Prostate gland (tissue), 2 donors: Measurements from ENCODE around the gene PLAC9. TPM values are rescaled to one million over a fixed set of nuclear protein-coding genes. Genes with fewer than 3 reads are reported as not detected.
"Not testable (repeated sequence)": the region's sequence is repeated elsewhere in the genome, so short reads cannot be mapped to it uniquely, and the experiment has no call there.

Source experiments
- DNase-seq: peaks from one replicate; pipeline ENCODE4 v3.0.0-alpha.2; 2019; ENCODE audit warnings: low spot score
- H3K27ac ChIP-seq, 2 donors: fragments of 200-600 bp; sonication (generic); 2 replicates each; pipeline ENCODE4 v1.5.1; 2017 to 2019
- H3K27me3 ChIP-seq: fragments of 200-600 bp; sonication (generic); replicated peaks from 2 replicates; pipeline ENCODE4 v1.5.1; 2019; ENCODE audit not compliant: insufficient read depth
- H3K36me3 ChIP-seq, 2 donors: fragments of 200-600 bp; sonication (generic); 1 replicate in 1 of 2; 2 replicates in 1 of 2; pipeline versions ENCODE4 v1.5.1 to v1.8.1; 2017 to 2019
- H3K4me1 ChIP-seq: fragments of 200-600 bp; sonication (generic); replicated peaks from 2 replicates; pipeline ENCODE4 v1.5.1; 2019
- H3K4me3 ChIP-seq, 2 donors: fragments of 200-600 bp; sonication (generic); 2 replicates each; pipeline ENCODE4 v1.5.1; 2017 to 2019
- H3K9me3 ChIP-seq: fragments of 200-600 bp; sonication (generic); 2 replicates; pipeline ENCODE4 v1.5.1; 2017
- CTCF ChIP-seq, 4 experiments: fragments of 200-600 bp in 2 of 4; fragments of 450-650 bp in 2 of 4; sonication (generic) in 2 of 4; IDR thresholded peaks; 1 replicate in 3 of 4; 2 replicates in 1 of 4; pipeline ENCODE4 v1.5.1; 2016 to 2019; ENCODE audit warnings: antibody characterized with exemption in 4 of 4, mild to moderate bottlenecking in 2 of 4, moderate library complexity in 2 of 4
- POLR2A ChIP-seq: fragments of 450-650 bp; IDR thresholded peaks from one replicate; pipeline ENCODE4 v1.6.1; 2016; ENCODE audit warnings: antibody characterized with exemption, mild to moderate bottlenecking
- POLR2AphosphoS5 ChIP-seq: sonication (generic); formaldehyde crosslinking; IDR thresholded peaks from one replicate; pipeline ENCODE4 v1.6.1; 2017; ENCODE audit warnings: antibody characterized with exemption
- whole genome bisulfite sequencing: methylation state at CpG from one replicate; pipeline ENCODE4 v1.1.5; 2018; 5-methylcytosine and 5-hydroxymethylcytosine counted together
- intact Hi-C: fragments of 100-400 bp; cut with DNase I; formaldehyde crosslinking; loops from one replicate; pipeline ENCODE4 v1.14.2; 2022
- total RNA-seq, 2 donors: library from RNA; depleted of rRNA; stranded (reverse); fragments of >200 nt; gene quantifications; one replicate each; pipeline ENCODE4 v1.1.0, GENCODE V29; 2016

Gene PLAC9, protein sequence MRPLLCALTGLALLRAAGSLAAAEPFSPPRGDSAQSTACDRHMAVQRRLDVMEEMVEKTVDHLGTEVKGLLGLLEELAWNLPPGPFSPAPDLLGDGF
- total RNA-seq: 10 to 100 TPM in 1 of 2 donors, 1 to 10 TPM in 1; 8.9 to 14.7 TPM

DNA sequence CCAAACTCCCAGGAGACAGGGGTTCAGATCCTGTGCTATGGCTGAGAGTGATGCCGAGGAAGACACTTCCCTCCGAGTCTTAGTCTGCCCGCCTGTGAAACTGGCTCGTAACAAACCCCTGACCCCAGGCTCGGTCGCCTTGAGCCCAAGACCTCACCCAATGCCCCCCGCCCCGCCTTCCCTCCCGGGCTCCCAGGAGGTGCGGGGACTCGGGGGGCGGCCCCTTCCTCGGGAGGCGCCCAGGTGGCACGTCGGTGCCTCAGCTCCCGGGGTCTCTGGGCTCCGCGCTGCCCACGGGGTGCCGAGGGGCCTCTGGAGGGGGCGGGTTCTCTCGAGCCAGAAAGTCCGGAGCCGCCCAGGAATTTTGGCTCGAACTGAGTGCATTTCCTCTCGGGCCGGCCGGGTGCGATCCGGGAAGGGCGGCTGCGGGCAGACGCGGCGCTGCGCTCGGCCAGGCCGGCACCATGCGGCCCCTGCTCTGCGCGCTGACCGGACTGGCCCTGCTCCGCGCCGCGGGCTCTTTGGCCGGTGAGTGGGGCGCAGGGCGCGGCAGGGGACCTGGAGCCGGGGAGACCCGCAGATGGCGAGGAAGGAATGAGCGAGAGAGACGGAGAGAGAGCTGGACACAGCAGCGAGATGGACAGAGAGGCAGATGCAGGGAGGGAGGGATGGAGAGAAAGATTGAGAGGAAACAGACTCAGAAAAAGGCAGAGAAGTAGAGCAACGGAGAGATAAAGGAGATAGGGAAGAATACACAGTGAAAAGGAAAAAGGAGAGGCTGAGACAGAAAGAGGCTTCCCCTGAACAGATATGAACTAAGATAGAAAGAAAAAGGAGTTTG lies at the start of gene PLAC9:
TSS of gene PLAC9 (plus strand) at position 432 of the 841 bp plus-strand sequence. CDS start at position 465, 33 bp downstream.
- intact Hi-C loops: no loop called here
- no peaks in the 10 kb centered on the region for H3K27me3 ChIP-seq
- DNase-seq: no peak
- no peaks in the 10 kb centered on the region for H3K36me3 ChIP-seq
- no peaks in the 10 kb centered on the region for H3K4me1 ChIP-seq
- no peaks in the 10 kb centered on the region for H3K9me3 ChIP-seq
- peak within 1 kb of the TSS; percentile 23 to 28 for H3K4me3 ChIP-seq
- WGBS: 5% methylated on average over 33 of the region's 58 CpGs
- TF ChIP-seq POLR2A (no peak), POLR2AphosphoS5 (no peak), CTCF (IDR thresholded peaks at IDR 0.05) (no peak)
- peak within 1 kb of the TSS in 1 of 2 donors; percentile 30 for H3K27ac ChIP-seq

GRCh38 chr10:80090121-80090520 lies 42.4 kb upstream of the PLAC9 start:
- WGBS: 66% methylated on average over 2 of the region's 2 CpGs
- DNase-seq: no peak
- Histone ChIP-seq H3K27me3 (no peaks in the 10 kb centered on the region), H3K27ac (no peak overlapping the region), H3K36me3 (no peaks in the 10 kb centered on the region), H3K9me3 (no peaks in the 10 kb centered on the region), H3K4me3 (no peak overlapping the region), H3K4me1 (no peaks in the 10 kb centered on the region)
- intact Hi-C loops: no loop called here
- TF ChIP-seq POLR2AphosphoS5: no peak
- no peak for TF ChIP-seq POLR2A
- TF ChIP-seq CTCF (IDR thresholded peaks at IDR 0.05): no peak

DNA sequence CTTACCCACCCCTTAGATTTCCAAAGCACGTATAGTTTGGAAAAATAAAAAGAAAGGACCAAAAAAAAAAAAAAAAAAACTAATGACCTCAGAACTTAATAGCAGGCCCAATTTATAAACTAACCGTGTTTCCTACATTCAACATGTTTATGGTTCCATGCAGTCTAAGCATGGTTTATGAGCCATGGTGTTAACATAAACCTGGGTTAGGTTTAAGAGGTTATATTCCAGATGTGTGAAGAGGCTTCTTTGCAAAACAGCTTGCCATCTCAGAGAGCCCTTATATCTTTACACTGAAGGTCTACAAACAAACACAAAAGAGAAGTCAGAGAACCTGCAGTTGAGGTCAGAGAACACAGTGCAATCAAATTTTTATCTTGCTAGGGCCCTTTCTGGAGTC lies 38.3 kb upstream of the PLAC9 start:
- no peak for DNase-seq
- Histone ChIP-seq H3K27ac (no peak overlapping the region), H3K36me3 (no peaks in the 10 kb centered on the region), H3K9me3 (no peaks in the 10 kb centered on the region), H3K27me3 (no peaks in the 10 kb centered on the region), H3K4me1 (no peaks in the 10 kb centered on the region), H3K4me3 (no peak overlapping the region)
- WGBS: 54% methylated on average over 2 of the region's 2 CpGs
- no peak for TF ChIP-seq POLR2AphosphoS5
- no peak for TF ChIP-seq CTCF (IDR thresholded peaks at IDR 0.05)
- no peak for TF ChIP-seq POLR2A
- intact Hi-C loops: no loop called here

DNA sequence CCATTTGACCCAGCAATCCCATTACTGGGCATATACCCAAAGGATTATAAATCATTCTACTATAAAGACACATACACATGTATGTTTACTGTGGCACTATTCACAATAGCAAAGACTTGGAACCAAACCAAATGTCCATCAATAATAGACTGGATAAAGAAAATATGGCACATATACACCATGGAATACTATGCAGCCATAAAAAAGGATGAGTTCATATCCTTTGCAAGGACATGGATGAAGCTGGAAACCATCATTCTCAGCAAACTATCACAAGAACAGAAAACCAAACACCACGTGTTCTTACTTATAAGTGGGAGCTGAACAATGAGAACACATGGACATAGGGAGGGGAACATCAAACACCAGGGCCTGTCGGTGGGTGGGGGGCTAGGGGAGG lies 34.3 kb upstream of the PLAC9 start:
- H3K36me3 ChIP-seq, H3K4me1 ChIP-seq, H3K4me3 ChIP-seq, H3K9me3 ChIP-seq, H3K27ac ChIP-seq, DNase-seq, intact Hi-C loops, H3K27me3 ChIP-seq: not testable (repeated sequence)
- WGBS: 98% methylated on average over 2 of the region's 2 CpGs

DNA sequence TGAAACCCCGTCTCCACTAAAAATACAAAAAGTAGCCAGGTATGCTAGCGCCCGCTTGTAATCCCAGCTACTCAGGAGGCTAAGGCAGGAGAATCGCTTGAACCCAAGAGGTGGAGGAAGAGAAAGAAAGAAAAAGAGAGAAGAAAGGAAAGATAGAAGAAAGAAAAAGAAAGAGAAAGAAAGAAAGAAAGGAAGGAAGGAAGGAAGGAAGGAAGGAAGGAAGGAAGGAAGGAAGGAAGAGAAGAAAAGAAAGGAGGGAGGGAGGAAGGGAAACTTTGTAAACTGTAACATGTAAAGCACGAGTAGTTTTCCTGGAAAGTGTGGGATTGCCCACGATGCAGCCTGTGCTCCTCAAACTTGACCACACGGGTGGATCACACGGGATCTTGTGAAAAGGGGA lies 33.2 kb upstream of the PLAC9 start:
- H3K4me3 ChIP-seq, H3K27ac ChIP-seq, intact Hi-C loops, H3K36me3 ChIP-seq, H3K4me1 ChIP-seq, DNase-seq, H3K9me3 ChIP-seq, H3K27me3 ChIP-seq: not testable (repeated sequence)
- WGBS: 77% methylated on average over 8 of the region's 8 CpGs

GRCh38 chr10:80100116-80100515 lies 32.4 kb upstream of the PLAC9 start:
- no peaks in the 10 kb centered on the region for H3K36me3 ChIP-seq
- intact Hi-C loops: no loop called here
- no peak for DNase-seq
- no peaks in the 10 kb centered on the region for H3K4me1 ChIP-seq
- 88% methylated on average over 9 of the region's 9 CpGs for WGBS
- TF ChIP-seq CTCF (IDR thresholded peaks at IDR 0.05): no peak
- TF ChIP-seq POLR2A: no peak
- no peak for TF ChIP-seq POLR2AphosphoS5
- no peaks in the 10 kb centered on the region for H3K27me3 ChIP-seq
- H3K4me3 ChIP-seq: no peak overlapping the region
- no peaks in the 10 kb centered on the region for H3K9me3 ChIP-seq
- no peak overlapping the region for H3K27ac ChIP-seq
